HepG2 (cell line): ENCODE results near the gene SCIN. TPM values are rescaled to one million over a fixed set of nuclear protein-coding genes. Genes with fewer than 3 reads are reported as not detected.

ENCODE experiments used
- HNF1B ChIP-seq: sonication (generic); formaldehyde crosslinking; IDR thresholded peaks from 2 replicates; pipeline ENCODE4 v1.5.1; 2020; ENCODE audit warnings: mild to moderate bottlenecking, moderate library complexity, missing genetic modification reagents
- HNF4A ChIP-seq: sonication (generic); formaldehyde crosslinking; IDR thresholded peaks from 2 replicates; pipeline ENCODE4 v1.4.0; 2020; ENCODE audit warnings: missing genetic modification reagents
- KMT2A ChIP-seq: sonication (generic); formaldehyde crosslinking; IDR thresholded peaks from 2 replicates; pipeline ENCODE4 v1.4.0; 2020; ENCODE audit warnings: missing genetic modification reagents
- MBNL3 ChIP-seq: fragments of 250-450 bp; sonication (Bioruptor Pico); conservative IDR thresholded peaks from 2 replicates; pipeline ENCODE4 v1.8.0; 2022; ENCODE audit warnings: mild to moderate bottlenecking, inconsistent platforms
- MXI1 ChIP-seq: IDR thresholded peaks from 3 replicates; pipeline ENCODE4 v1.6.1; 2012; ENCODE audit warnings: low read depth, low read length, inconsistent platforms, borderline replicate concordance
- NFAT5 ChIP-seq: sonication (generic); formaldehyde crosslinking; IDR thresholded peaks from 2 replicates; pipeline ENCODE4 v1.4.0; 2020; ENCODE audit warnings: missing genetic modification reagents
- SETDB1 ChIP-seq: sonication (generic); formaldehyde crosslinking; IDR thresholded peaks from 2 replicates; pipeline ENCODE4 v1.5.1; 2020; ENCODE audit warnings: missing genetic modification reagents, mild to moderate bottlenecking, borderline replicate concordance
- SKI ChIP-seq: fragments of 450-650 bp; IDR thresholded peaks from one replicate; pipeline ENCODE4 v1.6.1; 2018; ENCODE audit warnings: mild to moderate bottlenecking; ENCODE audit not compliant: partially characterized antibody
- SMAD1 ChIP-seq: sonication (generic); formaldehyde crosslinking; IDR thresholded peaks from 2 replicates; pipeline ENCODE4 v1.4.0; 2020; ENCODE audit warnings: missing genetic modification reagents, low read depth, mild to moderate bottlenecking, borderline replicate concordance
- ZFP36L1 ChIP-seq: sonication (generic); formaldehyde crosslinking; IDR thresholded peaks from 2 replicates; pipeline ENCODE4 v1.8.0; 2022; ENCODE audit warnings: mild to moderate bottlenecking, missing genetic modification reagents, moderate library complexity
- ZKSCAN1 ChIP-seq: fragments of 150-350 bp; IDR thresholded peaks from 2 replicates; pipeline ENCODE4 v1.6.1; 2014; ENCODE audit warnings: low read length
- ZNF138 ChIP-seq: sonication (generic); formaldehyde crosslinking; IDR thresholded peaks from 2 replicates; pipeline ENCODE4 v1.5.0; 2020; ENCODE audit warnings: mild to moderate bottlenecking, low read depth, missing genetic modification reagents
- ZNF318 ChIP-seq: sonication (generic); formaldehyde crosslinking; IDR thresholded peaks from 2 replicates; pipeline ENCODE4 v1.4.0; 2020; ENCODE audit warnings: mild to moderate bottlenecking, missing genetic modification reagents
- ZNF484 ChIP-seq: sonication (generic); formaldehyde crosslinking; IDR thresholded peaks from 2 replicates; pipeline ENCODE4 v1.5.1; 2020; ENCODE audit warnings: mild to moderate bottlenecking, low read depth, missing genetic modification reagents, borderline replicate concordance
- ZNF598 ChIP-seq: sonication (generic); formaldehyde crosslinking; IDR thresholded peaks from 2 replicates; pipeline ENCODE4 v1.5.1; 2020; ENCODE audit warnings: mild to moderate bottlenecking, missing genetic modification reagents, borderline replicate concordance
- polyA plus RNA-seq, 8 experiments: library from polyadenylated mRNA; depleted of rRNA in 3 of 8; stranded (reverse) in 7 of 8; unstranded in 1 of 8; fragments of >200 nt; fragmentation: Illumina TruSeq in 4 of 8; extraction: Trizol in 4 of 8; gene quantifications; 2 replicates each; pipeline versions ENCODE4 v1.2.1 to v1.2.3, GENCODE V29; 2011 to 2016; ENCODE audit warnings: low read depth in 4 of 8, missing spikeins in 1 of 8, mixed read lengths in 1 of 8; ENCODE audit not compliant: insufficient read depth in 1 of 8
- total RNA-seq, 5 experiments: library from RNA; depleted of rRNA; stranded (reverse); fragments of >200 nt; fragmentation: Illumina TruSeq; extraction: Trizol; gene quantifications; 2 replicates each; pipeline ENCODE4 v1.2.3, GENCODE V29; 2016; ENCODE audit warnings: low read depth in 1 of 5

The SCIN gene
- total and polyA plus RNA-seq, 2 of the 13 experiments (the other 11 are each of a cell fraction or from before 2014, with no cell fraction given) = not detected

- no peak for TF ChIP-seq ZNF318 (CRISPR knock-in tag)
- no peak for TF ChIP-seq SKI
- TF ChIP-seq HNF4A (CRISPR knock-in tag) = no peak
- 0 out of 3 replicates have a peak, but pooled peaks have one; percentile 2 for TF ChIP-seq MXI1
- no peak for TF ChIP-seq ZKSCAN1
- no peak for TF ChIP-seq SMAD1
- no peak for TF ChIP-seq SETDB1 (CRISPR knock-in tag)
- no peak for TF ChIP-seq NFAT5 (CRISPR knock-in tag)
- TF ChIP-seq ZNF598 (CRISPR knock-in tag) = no peak
- TF ChIP-seq MBNL3 (CRISPR knock-in tag) = no peak
- TF ChIP-seq ZNF138 (CRISPR knock-in tag) = no peak
- TF ChIP-seq HNF1B (CRISPR knock-in tag) = no peak
- 0 out of 2 replicates have a peak, but pooled peaks have one; percentile 21 for TF ChIP-seq ZFP36L1 (CRISPR knock-in tag)
- 0 out of 2 replicates have a peak, but pooled peaks have one; percentile 10 for TF ChIP-seq KMT2A (CRISPR knock-in tag)
- TF ChIP-seq ZNF484 (CRISPR knock-in tag) = no peak
Measured at GRCh38 chr7:12687718-12688171, 117.2 kb downstream of the SCIN start (continued).
